Smooth muscle cell (in vitro differentiated cells): ENCODE measurements around the gene STK38L. TPM values are rescaled to one million over a fixed set of nuclear protein-coding genes. Genes with fewer than 3 reads are reported as not detected.
A peak's percentile ranks its signal among the peaks of the same experiment; 100 is the strongest.

Experiments
- DNase-seq: peaks from one replicate; lab custom pipeline; 2025; ENCODE audit not compliant: unreplicated experiment; lab: John Stamatoyannopoulos, UW
- H2AFZ ChIP-seq: fragments of 200-600 bp; sonication (generic); 2 replicates; pipeline ENCODE4 v1.6.0; 2016; ENCODE audit warnings: antibody characterized with exemption, low read depth, mild to moderate bottlenecking
- H3F3A ChIP-seq: fragments of 200-600 bp; sonication (generic); 2 replicates; pipeline ENCODE4 v1.6.0; 2017; ENCODE audit warnings: antibody characterized with exemption, low read depth
- H3K27ac ChIP-seq: fragments of 200-600 bp; sonication (generic); 2 replicates; pipeline ENCODE4 v1.5.1; 2016; ENCODE audit warnings: low read depth, mild to moderate bottlenecking
- H3K27me3 ChIP-seq: fragments of 200-600 bp; sonication (generic); 2 replicates; pipeline ENCODE4 v1.6.1; 2016; ENCODE audit warnings: low read depth, mild to moderate bottlenecking
- H3K36me3 ChIP-seq: fragments of 200-600 bp; sonication (generic); 2 replicates; pipeline ENCODE4 v1.5.1; 2016; ENCODE audit warnings: low read depth
- H3K4me1 ChIP-seq: fragments of 200-600 bp; sonication (generic); 2 replicates; pipeline ENCODE4 v1.5.1; 2016; ENCODE audit warnings: low read depth
- H3K4me2 ChIP-seq: fragments of 200-600 bp; sonication (generic); 2 replicates; pipeline ENCODE4 v1.6.0; 2016; ENCODE audit warnings: mild to moderate bottlenecking
- H3K4me3 ChIP-seq: fragments of 200-600 bp; sonication (generic); 2 replicates; pipeline ENCODE4 v1.5.1; 2016; ENCODE audit warnings: mild to moderate bottlenecking
- H3K79me2 ChIP-seq: fragments of 200-600 bp; sonication (generic); 2 replicates; pipeline ENCODE4 v1.6.0; 2016; ENCODE audit warnings: low read depth, mild to moderate bottlenecking
- H3K9ac ChIP-seq: fragments of 200-600 bp; sonication (generic); 2 replicates; pipeline ENCODE4 v1.6.0; 2016; ENCODE audit warnings: low read depth
- H3K9me3 ChIP-seq: fragments of 200-600 bp; sonication (generic); replicated peaks from 2 replicates; pipeline ENCODE4 v1.5.1; 2016; ENCODE audit warnings: low read depth
- H4K20me1 ChIP-seq: fragments of 200-600 bp; sonication (generic); 2 replicates; pipeline ENCODE4 v1.6.0; 2016; ENCODE audit warnings: low read depth
- WGBS: methylation state at CpG from one replicate; pipeline ENCODE4 v1.1.7; 2016; ENCODE audit warnings: low lambda C conversion rate; 5-methylcytosine and 5-hydroxymethylcytosine counted together
- polyA plus RNA-seq: library from polyadenylated mRNA; unstranded; fragments of >200 nt; fragmentation: Nextera tagmentation; extraction: Ambion mirVana; gene quantifications from 2 replicates; pipeline ENCODE4 v1.2.1, GENCODE V29; 2016
- total RNA-seq: library from RNA; depleted of rRNA; stranded (reverse); fragments of >200 nt; gene quantifications from 2 replicates; pipeline ENCODE4 v1.2.3, GENCODE V29; 2014
- TF ChIP-seq, protein P1 (sequence below): fragments of 200-600 bp; sonication (generic); IDR thresholded peaks from 2 replicates; pipeline ENCODE4 v1.5.1; 2017; ENCODE audit warnings: borderline replicate concordance, mild to moderate bottlenecking, antibody characterized with exemption; ENCODE audit not compliant: insufficient read depth, poor library complexity, severe bottlenecking

STK38L gene
- total and polyA plus RNA-seq, 2 experiments from 2014 or later: 57.8 to 190 TPM

DNA sequence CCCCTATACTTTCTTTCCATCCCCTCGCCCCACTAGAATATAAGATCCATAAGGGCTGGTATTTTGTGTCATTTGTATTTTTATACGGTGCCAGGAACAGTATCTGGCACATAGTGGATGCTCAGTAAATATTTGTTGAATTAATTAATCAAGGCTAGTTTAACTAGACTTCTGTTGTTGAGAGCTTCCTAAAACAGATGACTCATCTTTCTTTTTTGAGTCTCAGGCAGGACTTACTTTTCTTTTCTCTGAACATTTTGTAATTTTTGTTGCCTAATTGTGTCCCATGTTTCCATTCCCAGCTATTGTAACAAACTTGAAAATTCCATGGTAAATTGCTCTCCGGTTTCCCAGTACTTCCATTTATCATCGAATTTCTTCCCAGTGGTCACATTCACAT, 16.7 kb downstream of the STK38L start:
- Histone ChIP-seq H4K20me1 (peaks cover 100% of the 10 kb centered on the region), H3K36me3 (no peaks in the 10 kb centered on the region), H3K9me3 (no peaks in the 10 kb centered on the region), H3K4me2 (peak overlapping the region; percentile 48), H3K4me1 (peaks cover 10% of the 10 kb centered on the region), H3K4me3 (no peak overlapping the region), H3K27ac (peak overlapping the region; percentile 50), H2AFZ (no peak overlapping the region), H3K79me2 (peaks cover 100% of the 10 kb centered on the region), H3K27me3 (no peaks in the 10 kb centered on the region), H3F3A (peaks cover 27% of the 10 kb centered on the region), H3K9ac (peak overlapping the region; percentile 5)
- DNase-seq: no peak
- TF ChIP-seq, protein P1, sequence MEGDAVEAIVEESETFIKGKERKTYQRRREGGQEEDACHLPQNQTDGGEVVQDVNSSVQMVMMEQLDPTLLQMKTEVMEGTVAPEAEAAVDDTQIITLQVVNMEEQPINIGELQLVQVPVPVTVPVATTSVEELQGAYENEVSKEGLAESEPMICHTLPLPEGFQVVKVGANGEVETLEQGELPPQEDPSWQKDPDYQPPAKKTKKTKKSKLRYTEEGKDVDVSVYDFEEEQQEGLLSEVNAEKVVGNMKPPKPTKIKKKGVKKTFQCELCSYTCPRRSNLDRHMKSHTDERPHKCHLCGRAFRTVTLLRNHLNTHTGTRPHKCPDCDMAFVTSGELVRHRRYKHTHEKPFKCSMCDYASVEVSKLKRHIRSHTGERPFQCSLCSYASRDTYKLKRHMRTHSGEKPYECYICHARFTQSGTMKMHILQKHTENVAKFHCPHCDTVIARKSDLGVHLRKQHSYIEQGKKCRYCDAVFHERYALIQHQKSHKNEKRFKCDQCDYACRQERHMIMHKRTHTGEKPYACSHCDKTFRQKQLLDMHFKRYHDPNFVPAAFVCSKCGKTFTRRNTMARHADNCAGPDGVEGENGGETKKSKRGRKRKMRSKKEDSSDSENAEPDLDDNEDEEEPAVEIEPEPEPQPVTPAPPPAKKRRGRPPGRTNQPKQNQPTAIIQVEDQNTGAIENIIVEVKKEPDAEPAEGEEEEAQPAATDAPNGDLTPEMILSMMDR: no peak
- 81% methylated on average over 4 of the region's 4 CpGs for WGBS

DNA sequence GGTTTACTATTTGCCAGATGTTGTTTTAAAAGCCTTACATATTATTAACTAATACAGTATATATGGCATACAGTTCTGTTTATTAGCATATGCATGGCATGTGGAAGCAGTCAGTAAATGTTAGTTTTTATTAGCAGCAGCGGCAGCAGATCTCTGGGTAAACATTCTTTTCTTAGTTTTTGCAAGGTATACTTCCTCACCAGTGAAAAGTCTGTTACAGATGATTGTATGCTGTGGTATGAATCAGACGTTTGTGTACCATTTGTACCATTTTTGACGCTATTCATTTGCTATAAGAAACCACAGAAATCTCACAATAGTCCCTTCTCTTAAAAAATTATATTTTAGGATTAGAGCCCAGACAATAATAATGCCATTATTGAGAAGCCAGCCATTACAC, 17.8 kb downstream of the STK38L start:
- H3K79me2 ChIP-seq: peaks cover 100% of the 10 kb centered on the region
- no peaks in the 10 kb centered on the region for H3K27me3 ChIP-seq
- no peak for DNase-seq
- WGBS: 35% methylated on average over 3 of the region's 3 CpGs
- H3K27ac ChIP-seq: peak overlapping the region; percentile 50
- TF ChIP-seq, protein P1: no peak
- H3K4me1 ChIP-seq: peaks cover 10% of the 10 kb centered on the region
- no peaks in the 10 kb centered on the region for H3K9me3 ChIP-seq
- H3K36me3 ChIP-seq: no peaks in the 10 kb centered on the region
- no peak overlapping the region for H2AFZ ChIP-seq
- H3K4me2 ChIP-seq: peak overlapping the region; percentile 48
- H3K9ac ChIP-seq: no peak overlapping the region
- H3K4me3 ChIP-seq: no peak overlapping the region
- H3F3A ChIP-seq: peaks cover 33% of the 10 kb centered on the region
- peaks cover 100% of the 10 kb centered on the region for H4K20me1 ChIP-seq

DNA sequence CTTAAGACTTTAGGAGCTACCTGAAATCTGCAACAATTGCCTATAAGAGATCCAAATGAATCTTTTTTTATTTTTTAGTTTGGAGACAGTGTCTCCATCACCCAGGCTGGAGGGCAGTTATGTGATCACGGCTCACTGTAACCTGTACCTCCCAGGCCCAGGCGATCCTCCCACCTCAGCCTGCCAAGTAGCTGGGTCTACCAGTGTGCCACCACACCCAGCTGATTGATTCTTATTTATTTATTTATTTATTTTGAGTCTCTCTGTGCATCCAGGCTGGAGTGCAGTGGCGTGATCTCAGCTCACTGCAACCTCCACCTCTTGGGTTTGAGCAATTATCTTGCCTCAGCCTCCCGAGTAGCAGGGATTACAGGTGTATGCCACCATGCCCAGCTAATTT, 26.1 kb downstream of the STK38L start:
- Histone ChIP-seq H3K79me2 (peaks cover 97% of the 10 kb centered on the region), H3K27me3 (no peaks in the 10 kb centered on the region), H2AFZ (no peak overlapping the region), H3K9ac (no peak overlapping the region), H3K27ac (no peak overlapping the region), H3K4me1 (peaks cover 5% of the 10 kb centered on the region), H3K4me2 (no peak overlapping the region), H4K20me1 (peaks cover 86% of the 10 kb centered on the region), H3K4me3 (no peak overlapping the region), H3K9me3 (no peaks in the 10 kb centered on the region), H3F3A (peaks cover 13% of the 10 kb centered on the region), H3K36me3 (peaks cover 3% of the 10 kb centered on the region)
- TF ChIP-seq, protein P1: no peak
- 99% methylated on average over 4 of the region's 4 CpGs for WGBS
- no peak for DNase-seq

DNA sequence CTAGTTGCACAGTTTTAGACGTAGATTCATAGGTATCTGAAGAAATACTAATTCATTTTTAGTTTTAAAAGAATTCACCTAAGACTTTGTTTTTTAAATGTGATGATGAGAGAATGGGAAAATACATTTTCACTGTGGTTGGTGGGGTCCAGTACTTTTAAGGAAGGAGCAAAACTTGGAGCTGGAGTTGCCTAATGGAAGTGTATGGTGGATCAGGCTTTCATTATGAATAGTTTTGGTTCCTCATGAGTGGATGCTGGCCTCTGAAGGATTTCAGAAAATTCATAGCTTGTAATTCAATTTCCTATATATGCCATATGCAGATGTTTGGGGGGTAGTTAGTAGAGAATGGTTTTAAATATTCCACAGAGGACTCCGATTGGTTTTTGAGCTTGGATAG, 27.1 kb downstream of the STK38L start:
- H3K27me3 ChIP-seq: no peaks in the 10 kb centered on the region
- WGBS: 93% methylated on average over 2 of the region's 2 CpGs
- H3K4me1 ChIP-seq: peaks cover 10% of the 10 kb centered on the region
- no peak overlapping the region for H3K4me3 ChIP-seq
- H3F3A ChIP-seq: peaks cover 7% of the 10 kb centered on the region
- peak overlapping the region; percentile 27 for H3K27ac ChIP-seq
- no peak overlapping the region for H3K9ac ChIP-seq
- H3K4me2 ChIP-seq: no peak overlapping the region
- H4K20me1 ChIP-seq: peaks cover 86% of the 10 kb centered on the region
- H3K9me3 ChIP-seq: no peaks in the 10 kb centered on the region
- H3K79me2 ChIP-seq: peaks cover 97% of the 10 kb centered on the region
- H3K36me3 ChIP-seq: peaks cover 3% of the 10 kb centered on the region
- no peak for DNase-seq
- H2AFZ ChIP-seq: no peak overlapping the region
- TF ChIP-seq, protein P1: no peak
